Nephron progenitor cell (in vitro differentiated cells): ENCODE results near the gene SERPINE2.

Experiments
- DNase-seq: peaks from one replicate; pipeline ENCODE4 v3.0.0; 2021
- H3K27ac Mint-ChIP-seq: 2 replicates; pipeline ENCODE4 v1.8.0; 2021; ENCODE audit warnings: mild to moderate bottlenecking, moderate library complexity, mixed read lengths
- H3K27me3 Mint-ChIP-seq: 2 replicates; pipeline ENCODE4 v1.8.0; 2021; ENCODE audit warnings: mild to moderate bottlenecking, low read depth, mixed read lengths; ENCODE audit not compliant: poor library complexity
- H3K36me3 Mint-ChIP-seq: 2 replicates; pipeline ENCODE4 v1.8.0; 2021; ENCODE audit warnings: low read depth, mixed read lengths
- H3K4me1 Mint-ChIP-seq: 2 replicates; pipeline ENCODE4 v1.8.0; 2021; ENCODE audit warnings: mixed read lengths
- H3K4me3 Mint-ChIP-seq: 2 replicates; pipeline ENCODE4 v1.8.0; 2021; ENCODE audit warnings: mild to moderate bottlenecking, moderate library complexity, mixed read lengths
- H3K9me3 Mint-ChIP-seq: 2 replicates; pipeline ENCODE4 v1.8.0; 2021; ENCODE audit warnings: mild to moderate bottlenecking, moderate library complexity, mixed read lengths
- TF ChIP-seq, protein P1 (sequence below): fragments of 200-600 bp; sonication (generic); IDR thresholded peaks from 2 replicates; pipeline ENCODE4 v1.5.0; 2021; ENCODE audit warnings: antibody characterized with exemption

The SERPINE2 gene

GRCh38 chr2:223978451-223978850, 60.6 kb downstream of the SERPINE2 start:
- no peaks in the 10 kb centered on the region for H3K9me3 Mint-ChIP-seq
- H3K4me3 Mint-ChIP-seq = no peak overlapping the region
- H3K36me3 Mint-ChIP-seq = peaks cover 1% of the 10 kb centered on the region
- H3K27ac Mint-ChIP-seq = peak overlapping the region; percentile 32
- H3K4me1 Mint-ChIP-seq = no peaks in the 10 kb centered on the region
- TF ChIP-seq, protein P1, sequence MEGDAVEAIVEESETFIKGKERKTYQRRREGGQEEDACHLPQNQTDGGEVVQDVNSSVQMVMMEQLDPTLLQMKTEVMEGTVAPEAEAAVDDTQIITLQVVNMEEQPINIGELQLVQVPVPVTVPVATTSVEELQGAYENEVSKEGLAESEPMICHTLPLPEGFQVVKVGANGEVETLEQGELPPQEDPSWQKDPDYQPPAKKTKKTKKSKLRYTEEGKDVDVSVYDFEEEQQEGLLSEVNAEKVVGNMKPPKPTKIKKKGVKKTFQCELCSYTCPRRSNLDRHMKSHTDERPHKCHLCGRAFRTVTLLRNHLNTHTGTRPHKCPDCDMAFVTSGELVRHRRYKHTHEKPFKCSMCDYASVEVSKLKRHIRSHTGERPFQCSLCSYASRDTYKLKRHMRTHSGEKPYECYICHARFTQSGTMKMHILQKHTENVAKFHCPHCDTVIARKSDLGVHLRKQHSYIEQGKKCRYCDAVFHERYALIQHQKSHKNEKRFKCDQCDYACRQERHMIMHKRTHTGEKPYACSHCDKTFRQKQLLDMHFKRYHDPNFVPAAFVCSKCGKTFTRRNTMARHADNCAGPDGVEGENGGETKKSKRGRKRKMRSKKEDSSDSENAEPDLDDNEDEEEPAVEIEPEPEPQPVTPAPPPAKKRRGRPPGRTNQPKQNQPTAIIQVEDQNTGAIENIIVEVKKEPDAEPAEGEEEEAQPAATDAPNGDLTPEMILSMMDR = no peak
- no peaks in the 10 kb centered on the region for H3K27me3 Mint-ChIP-seq
- DNase-seq = no peak

GRCh38 chr2:223976635-223977226, 62.4 kb downstream of the SERPINE2 start:
- DNase-seq = no peak
- TF ChIP-seq, protein P1 = no peak
- Mint-ChIP-seq H3K4me1 (no peaks in the 10 kb centered on the region), H3K36me3 (no peaks in the 10 kb centered on the region), H3K27ac (no peak overlapping the region), H3K9me3 (no peaks in the 10 kb centered on the region), H3K27me3 (no peaks in the 10 kb centered on the region), H3K4me3 (no peak overlapping the region)

DNA sequence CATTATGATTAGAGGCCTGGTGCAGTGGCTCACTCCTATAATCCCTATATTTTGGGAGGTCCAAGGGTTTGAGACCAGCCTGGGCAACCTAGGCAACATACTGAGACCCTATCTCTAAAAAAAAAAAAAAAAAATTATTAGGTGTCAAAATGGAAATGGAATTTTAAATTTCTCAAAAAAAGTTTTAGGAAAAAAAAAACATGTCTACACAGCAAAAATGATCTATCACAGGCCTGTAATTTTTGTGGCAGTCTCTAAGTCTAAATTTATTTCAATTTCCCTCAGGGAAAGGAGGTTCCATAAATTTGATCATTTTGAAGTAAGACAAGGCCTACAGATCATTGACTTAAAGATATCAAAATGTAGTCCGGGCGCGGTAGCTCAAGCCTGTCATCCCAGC, 65.5 kb downstream of the SERPINE2 start:
- Mint-ChIP-seq H3K27ac (no peak overlapping the region), H3K4me3 (no peak overlapping the region), H3K27me3 (no peaks in the 10 kb centered on the region), H3K36me3 (no peaks in the 10 kb centered on the region), H3K4me1 (no peaks in the 10 kb centered on the region), H3K9me3 (no peaks in the 10 kb centered on the region)
- no peak for DNase-seq
- TF ChIP-seq, protein P1 = no peak

DNA sequence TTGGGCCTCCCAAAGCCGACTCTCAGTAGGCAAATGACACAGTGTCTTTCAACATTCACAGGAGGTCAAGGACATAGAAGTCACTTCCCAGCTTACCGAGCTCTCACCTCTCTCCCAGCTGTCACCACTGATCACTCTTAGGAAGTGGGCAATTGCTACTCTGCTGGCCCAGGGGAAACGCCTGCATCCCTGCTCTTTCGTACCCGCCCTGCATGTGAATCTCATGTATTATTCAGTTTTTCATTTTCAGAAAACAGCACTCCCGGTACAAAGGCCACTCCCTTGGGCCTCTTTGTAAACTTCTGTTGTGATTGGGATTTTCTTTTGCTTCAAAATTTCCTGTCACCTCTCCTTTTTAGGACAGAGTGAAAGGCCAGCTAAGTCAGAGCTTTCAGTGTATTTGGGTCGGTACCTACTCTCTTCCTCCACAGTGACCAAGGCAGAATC, 66.4 kb downstream of the SERPINE2 start:
- DNase-seq = no peak
- H3K9me3 Mint-ChIP-seq = no peaks in the 10 kb centered on the region

GRCh38 chr2:223971731-223972130, 67.4 kb downstream of the SERPINE2 start:
- TF ChIP-seq, protein P1 = no peak
- no peak for DNase-seq
- no peak overlapping the region for H3K4me3 Mint-ChIP-seq
- H3K27ac Mint-ChIP-seq = no peak overlapping the region
- H3K27me3 Mint-ChIP-seq = no peaks in the 10 kb centered on the region
- no peaks in the 10 kb centered on the region for H3K9me3 Mint-ChIP-seq
- peaks cover 6% of the 10 kb centered on the region for H3K36me3 Mint-ChIP-seq
- no peaks in the 10 kb centered on the region for H3K4me1 Mint-ChIP-seq

More for the DNA sequence above, 66.4 kb downstream of the SERPINE2 start:
- TF ChIP-seq, protein P1 = no peak
- no peak overlapping the region for H3K4me3 Mint-ChIP-seq
- H3K36me3 Mint-ChIP-seq = no peaks in the 10 kb centered on the region
- H3K27me3 Mint-ChIP-seq = no peaks in the 10 kb centered on the region
- no peaks in the 10 kb centered on the region for H3K4me1 Mint-ChIP-seq
- peak overlapping the region; percentile 34 for H3K27ac Mint-ChIP-seq
